Fibroblast of skin of scalp (primary cell): ENCODE data around the gene KLRC4. TPM values are rescaled to one million over a fixed set of nuclear protein-coding genes. Genes with fewer than 3 reads are reported as not detected.
"Not testable (repeated sequence)": the region's sequence is repeated elsewhere in the genome, so short reads cannot be mapped to it uniquely, and the experiment has no call there.

Source experiments
- DNase-seq: peaks from one replicate; pipeline ENCODE4 v3.0.0-alpha.2; 2013
- polyA plus RNA-seq, 2 experiments: library from polyadenylated mRNA; unstranded; fragments of 120-200 nt; gene quantifications; one replicate each; pipeline ENCODE4 v1.2.1, GENCODE V29; 2013; ENCODE audit not compliant: insufficient read length in 2 of 2

Gene KLRC4
- not detected for polyA plus RNA-seq (2013, experiment 1 of 2; ENCODE audit: insufficient read length)
- polyA plus RNA-seq (2013, experiment 2 of 2; ENCODE audit: insufficient read length) = not detected

- no peak for DNase-seq
These were observed at the start of gene KLRC4 for GRCh38 chr12:10409392-10409791. Gene KLRC4 (minus strand): TSS chr12:10409757. CDS start chr12:10409575, 182 bp downstream.

- DNase-seq = no peak
These were observed 48.2 kb upstream of the KLRC4 start for GRCh38 chr12:10457760-10458159.

GRCh38 chr12:10456856-10457255 lies 47.3 kb upstream of the KLRC4 start:
- no peak for DNase-seq

- DNase-seq = no peak
These were observed 46.2 kb upstream of the KLRC4 start for GRCh38 chr12:10455766-10456165.

- no peak for DNase-seq
These were observed 45.0 kb upstream of the KLRC4 start for GRCh38 chr12:10454531-10454930.

- no peak for DNase-seq
These were observed 43.6 kb upstream of the KLRC4 start, which contains the start of gene KLRC1 for GRCh38 chr12:10453156-10453555. Gene KLRC1 (minus strand): TSS chr12:10453377. CDS start chr12:10451156, 2,221 bp downstream.

- DNase-seq = no peak
These were observed 38.7 kb upstream of the KLRC4 start for GRCh38 chr12:10448236-10448635.

GRCh38 chr12:10446052-10446451 lies 36.5 kb upstream of the KLRC4 start:
- DNase-seq = peak; percentile 6

GRCh38 chr12:10441144-10441543 lies 31.6 kb upstream of the KLRC4 start:
- not testable (repeated sequence) for DNase-seq

GRCh38 chr12:10439608-10440274 lies 30.2 kb upstream of the KLRC4 start:
- DNase-seq = not testable (repeated sequence)

- not testable (repeated sequence) for DNase-seq
These were observed 28.0 kb upstream of the KLRC4 start for GRCh38 chr12:10437601-10438000.

GRCh38 chr12:10435816-10436215 lies 26.3 kb upstream of the KLRC4 start, which contains the start of gene KLRC2:
Gene KLRC2 (minus strand): TSS chr12:10436010. CDS start chr12:10435986, 24 bp downstream.
- DNase-seq = peak; percentile 1

GRCh38 chr12:10430623-10431022 lies 21.1 kb upstream of the KLRC4 start:
- peak; percentile 29 for DNase-seq

- not testable (repeated sequence) for DNase-seq
These were observed 16.4 kb upstream of the KLRC4 start for GRCh38 chr12:10425938-10426337.

GRCh38 chr12:10424260-10424899 lies 14.8 kb upstream of the KLRC4 start:
- DNase-seq = not testable (repeated sequence)

- DNase-seq = not testable (repeated sequence)
These were observed 12.6 kb upstream of the KLRC4 start for GRCh38 chr12:10422159-10422558.

GRCh38 chr12:10420334-10420733 lies 10.8 kb upstream of the KLRC4 start, which contains the start of gene KLRC3:
Gene KLRC3 (minus strand): TSS chr12:10420595. CDS start chr12:10420550, 45 bp downstream.
- DNase-seq = not testable (repeated sequence)

- DNase-seq = no peak
These were observed 715 bp downstream of the KLRC4 start for GRCh38 chr12:10408842-10409241.

GRCh38 chr12:10406725-10407124 lies 2.8 kb downstream of the KLRC4 start:
- DNase-seq = no peak

GRCh38 chr12:10405294-10405693 lies 4.3 kb downstream of the KLRC4 start:
- no peak for DNase-seq

GRCh38 chr12:10404798-10405197 lies 4.8 kb downstream of the KLRC4 start:
- no peak for DNase-seq

GRCh38 chr12:10400829-10401228 lies 8.7 kb downstream of the KLRC4 start:
- DNase-seq = no peak

GRCh38 chr12:10398168-10398567 lies 11.4 kb downstream of the KLRC4 start:
- DNase-seq = no peak

- DNase-seq = no peak
These were observed 12.3 kb downstream of the KLRC4 start for GRCh38 chr12:10397296-10397695.
